ENCODE results near the gene TMEM74B.

- TF ChIP-seq CTCF (IDR thresholded peaks at IDR 0.05) (no peak), POLR2A (IDR thresholded peaks at IDR 0.05) (no peak)
Observed at GRCh38 chr20:1160991-1161390, 23.8 kb downstream of the TMEM74B start.

All from lower leg skin (tissue), 3 donors.